GM23338 (cell line): Measurements from ENCODE around the gene RXRA. TPM values are rescaled to one million over a fixed set of nuclear protein-coding genes. Genes with fewer than 3 reads are reported as not detected.

ENCODE experiments used
- ATAC-seq: fragments of 200-7000 bp; cut with Tn5 transposase; 3 replicates; pipeline ENCODE4 v1.9.1; 2020
- DNase-seq: peaks from one replicate; pipeline ENCODE4 v3.0.0-alpha.2; 2015; ENCODE audit warnings: low spot score
- H2AFZ ChIP-seq: fragments of 200-600 bp; sonication (generic); 2 replicates; pipeline ENCODE4 v1.8.0; 2016; ENCODE audit warnings: antibody characterized with exemption, mild to moderate bottlenecking, moderate library complexity
- H3F3A ChIP-seq: fragments of 200-600 bp; sonication (generic); replicated peaks from 2 replicates; pipeline ENCODE4 v1.8.0; 2017; ENCODE audit warnings: antibody characterized with exemption, mixed run types, low read depth
- H3K27ac ChIP-seq: fragments of 200-600 bp; sonication (generic); 2 replicates; pipeline ENCODE4 v1.6.1; 2016; ENCODE audit warnings: low read depth
- H3K27me3 ChIP-seq: fragments of 200-600 bp; sonication (generic); 2 replicates; pipeline ENCODE4 v1.8.0; 2016; ENCODE audit warnings: mild to moderate bottlenecking, mixed run types, moderate library complexity; ENCODE audit not compliant: insufficient read depth
- H3K36me3 ChIP-seq: fragments of 200-600 bp; sonication (generic); 2 replicates; pipeline ENCODE4 v1.8.0; 2016; ENCODE audit warnings: mild to moderate bottlenecking; ENCODE audit not compliant: insufficient read depth
- H3K4me1 ChIP-seq: fragments of 200-600 bp; sonication (generic); 2 replicates; pipeline ENCODE4 v1.8.0; 2016; ENCODE audit warnings: mild to moderate bottlenecking, moderate library complexity; ENCODE audit not compliant: insufficient read depth
- H3K4me2 ChIP-seq: fragments of 200-600 bp; sonication (generic); 2 replicates; pipeline ENCODE4 v1.7.1; 2017; ENCODE audit warnings: mixed run types
- H3K4me3 ChIP-seq: fragments of 200-600 bp; sonication (generic); 2 replicates; pipeline ENCODE4 v1.6.1; 2016; ENCODE audit warnings: mixed run types
- H3K79me2 ChIP-seq: fragments of 200-600 bp; sonication (generic); replicated peaks from 2 replicates; pipeline ENCODE4 v1.8.0; 2017; ENCODE audit warnings: mild to moderate bottlenecking; ENCODE audit not compliant: insufficient read depth
- H3K9me2 ChIP-seq: fragments of 200-600 bp; sonication (generic); 2 replicates; pipeline ENCODE4 v1.8.0; 2017; ENCODE audit not compliant: insufficient read depth
- H4K20me1 ChIP-seq: fragments of 200-600 bp; sonication (generic); replicated peaks from 2 replicates; pipeline ENCODE4 v1.8.0; 2017; ENCODE audit warnings: mild to moderate bottlenecking; ENCODE audit not compliant: insufficient read depth
- H3K27ac Mint-ChIP-seq: 2 replicates; pipeline ENCODE4 v1.8.0; 2020; ENCODE audit warnings: inconsistent platforms, mild to moderate bottlenecking, moderate library complexity, mixed read lengths
- H3K27me3 Mint-ChIP-seq: 3 replicates; pipeline ENCODE4 v1.8.0; 2022; ENCODE audit warnings: low read depth, mild to moderate bottlenecking, moderate library complexity, mixed read lengths, inconsistent platforms; ENCODE audit not compliant: insufficient read depth, poor library complexity
- H3K36me3 Mint-ChIP-seq: 3 replicates; pipeline ENCODE4 v1.8.0; 2021; ENCODE audit warnings: low read depth, mild to moderate bottlenecking, inconsistent platforms, moderate library complexity, mixed read lengths
- H3K4me1 Mint-ChIP-seq: 3 replicates; pipeline ENCODE4 v1.8.0; 2020; ENCODE audit warnings: mild to moderate bottlenecking, inconsistent platforms, mixed read lengths
- H3K4me3 Mint-ChIP-seq: 3 replicates; pipeline ENCODE4 v1.8.0; 2021; ENCODE audit warnings: moderate library complexity, mild to moderate bottlenecking, inconsistent platforms, mixed read lengths
- H3K9me3 Mint-ChIP-seq: 3 replicates; pipeline ENCODE4 v1.8.0; 2020; ENCODE audit warnings: moderate library complexity, mild to moderate bottlenecking, inconsistent platforms, mixed read lengths
- CREB1 ChIP-seq: fragments of 250-450 bp; sonication (Bioruptor Pico); IDR thresholded peaks from 2 replicates; pipeline ENCODE4 v1.5.0; 2020; ENCODE audit warnings: low read depth, mild to moderate bottlenecking, moderate library complexity
- EZH2 ChIP-seq: fragments of 200-600 bp; sonication (generic); IDR thresholded peaks from one replicate; pipeline ENCODE4 v1.8.0; 2017; ENCODE audit warnings: antibody characterized with exemption, mild to moderate bottlenecking, low read depth; ENCODE audit not compliant: unreplicated experiment
- EZH2phosphoT487 ChIP-seq: fragments of 200-600 bp; sonication (generic); IDR thresholded peaks from one replicate; pipeline ENCODE4 v1.8.1; 2018; ENCODE audit warnings: antibody characterized with exemption; ENCODE audit not compliant: unreplicated experiment
- JUNB ChIP-seq: IDR thresholded peaks from one replicate; pipeline ENCODE4 v1.6.1; 2016; ENCODE audit warnings: antibody characterized with exemption; ENCODE audit not compliant: unreplicated experiment
- NANOG ChIP-seq: IDR thresholded peaks from 2 replicates; pipeline ENCODE4 v1.6.1; 2016; ENCODE audit warnings: antibody characterized with exemption, borderline replicate concordance
- POLR2AphosphoS5 ChIP-seq: IDR thresholded peaks from 2 replicates; pipeline ENCODE4 v1.6.1; 2016; ENCODE audit warnings: antibody characterized with exemption, low read depth
- STAT1 ChIP-seq: IDR thresholded peaks from one replicate; pipeline ENCODE4 v1.6.1; 2016; ENCODE audit warnings: antibody characterized with exemption; ENCODE audit not compliant: unreplicated experiment
- ZNF114 ChIP-seq: fragments of 250-450 bp; sonication (Bioruptor Pico); IDR thresholded peaks from 2 replicates; pipeline ENCODE4 v1.5.0; 2020; ENCODE audit warnings: mild to moderate bottlenecking, moderate library complexity
- ZNF331 ChIP-seq: fragments of 250-450 bp; sonication (Bioruptor Pico); IDR thresholded peaks from 2 replicates; pipeline ENCODE4 v1.5.0; 2020; ENCODE audit warnings: low read depth, mild to moderate bottlenecking, moderate library complexity
- polyA plus RNA-seq: library from polyadenylated mRNA; unstranded; fragments of >200 nt; fragmentation: Nextera tagmentation; extraction: Ambion mirVana; gene quantifications from 2 replicates; pipeline ENCODE4 v1.2.1, GENCODE V29; 2016
- total RNA-seq: library from RNA; depleted of rRNA; stranded (reverse); fragments of >200 nt; shearing (Covaris generic); gene quantifications from 2 replicates; pipeline ENCODE4 v1.2.3, GENCODE V29; 2014
- TF ChIP-seq, protein P1 (sequence below): fragments of 250-450 bp; sonication (Bioruptor Pico); IDR thresholded peaks from 2 replicates; pipeline ENCODE4 v1.5.0; 2020; ENCODE audit warnings: mild to moderate bottlenecking, moderate library complexity
- TF ChIP-seq, protein P2 (sequence below): IDR thresholded peaks from one replicate; pipeline ENCODE4 v1.6.1; 2018; ENCODE audit warnings: antibody characterized with exemption; ENCODE audit not compliant: unreplicated experiment
- TF ChIP-seq, protein P3 (sequence below): IDR thresholded peaks from 2 replicates; pipeline ENCODE4 v1.6.1; 2016; ENCODE audit warnings: antibody characterized with exemption
- TF ChIP-seq, protein P4 (sequence below), 2 experiments: fragments of 200-600 bp in 1 of 2; sonication (generic) in 1 of 2; conservative IDR thresholded peaks; 2 replicates each; pipeline versions ENCODE4 v1.5.1 to v1.6.1; 2016 to 2017; ENCODE audit warnings: antibody characterized with exemption in 2 of 2, low read depth in 2 of 2, mild to moderate bottlenecking in 2 of 2, moderate library complexity in 1 of 2

The RXRA gene
- total and polyA plus RNA-seq, 2 experiments from 2014 or later = 4.9 to 17.9 TPM

DNA sequence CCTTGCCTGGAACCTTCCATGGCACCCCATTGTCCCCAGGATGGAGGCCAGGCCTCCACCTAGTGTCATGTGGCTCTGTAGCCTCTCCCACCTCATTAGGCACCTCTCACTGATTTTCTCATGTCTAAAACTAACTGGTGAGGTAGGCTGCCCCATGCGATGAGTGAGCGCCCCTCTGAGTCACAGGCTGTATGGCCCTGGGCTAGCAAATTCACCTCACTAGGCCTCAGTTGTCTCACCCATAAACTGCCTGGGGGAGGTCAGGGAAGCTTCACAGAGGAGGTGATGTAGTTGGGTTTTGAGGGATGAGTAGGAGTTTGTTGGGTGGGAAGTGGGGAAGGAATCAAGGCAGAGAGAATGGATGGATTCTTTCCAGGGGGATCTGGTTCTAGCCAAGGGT lies 8.8 kb downstream of the RXRA start (continued):
- TF ChIP-seq, protein P1, sequence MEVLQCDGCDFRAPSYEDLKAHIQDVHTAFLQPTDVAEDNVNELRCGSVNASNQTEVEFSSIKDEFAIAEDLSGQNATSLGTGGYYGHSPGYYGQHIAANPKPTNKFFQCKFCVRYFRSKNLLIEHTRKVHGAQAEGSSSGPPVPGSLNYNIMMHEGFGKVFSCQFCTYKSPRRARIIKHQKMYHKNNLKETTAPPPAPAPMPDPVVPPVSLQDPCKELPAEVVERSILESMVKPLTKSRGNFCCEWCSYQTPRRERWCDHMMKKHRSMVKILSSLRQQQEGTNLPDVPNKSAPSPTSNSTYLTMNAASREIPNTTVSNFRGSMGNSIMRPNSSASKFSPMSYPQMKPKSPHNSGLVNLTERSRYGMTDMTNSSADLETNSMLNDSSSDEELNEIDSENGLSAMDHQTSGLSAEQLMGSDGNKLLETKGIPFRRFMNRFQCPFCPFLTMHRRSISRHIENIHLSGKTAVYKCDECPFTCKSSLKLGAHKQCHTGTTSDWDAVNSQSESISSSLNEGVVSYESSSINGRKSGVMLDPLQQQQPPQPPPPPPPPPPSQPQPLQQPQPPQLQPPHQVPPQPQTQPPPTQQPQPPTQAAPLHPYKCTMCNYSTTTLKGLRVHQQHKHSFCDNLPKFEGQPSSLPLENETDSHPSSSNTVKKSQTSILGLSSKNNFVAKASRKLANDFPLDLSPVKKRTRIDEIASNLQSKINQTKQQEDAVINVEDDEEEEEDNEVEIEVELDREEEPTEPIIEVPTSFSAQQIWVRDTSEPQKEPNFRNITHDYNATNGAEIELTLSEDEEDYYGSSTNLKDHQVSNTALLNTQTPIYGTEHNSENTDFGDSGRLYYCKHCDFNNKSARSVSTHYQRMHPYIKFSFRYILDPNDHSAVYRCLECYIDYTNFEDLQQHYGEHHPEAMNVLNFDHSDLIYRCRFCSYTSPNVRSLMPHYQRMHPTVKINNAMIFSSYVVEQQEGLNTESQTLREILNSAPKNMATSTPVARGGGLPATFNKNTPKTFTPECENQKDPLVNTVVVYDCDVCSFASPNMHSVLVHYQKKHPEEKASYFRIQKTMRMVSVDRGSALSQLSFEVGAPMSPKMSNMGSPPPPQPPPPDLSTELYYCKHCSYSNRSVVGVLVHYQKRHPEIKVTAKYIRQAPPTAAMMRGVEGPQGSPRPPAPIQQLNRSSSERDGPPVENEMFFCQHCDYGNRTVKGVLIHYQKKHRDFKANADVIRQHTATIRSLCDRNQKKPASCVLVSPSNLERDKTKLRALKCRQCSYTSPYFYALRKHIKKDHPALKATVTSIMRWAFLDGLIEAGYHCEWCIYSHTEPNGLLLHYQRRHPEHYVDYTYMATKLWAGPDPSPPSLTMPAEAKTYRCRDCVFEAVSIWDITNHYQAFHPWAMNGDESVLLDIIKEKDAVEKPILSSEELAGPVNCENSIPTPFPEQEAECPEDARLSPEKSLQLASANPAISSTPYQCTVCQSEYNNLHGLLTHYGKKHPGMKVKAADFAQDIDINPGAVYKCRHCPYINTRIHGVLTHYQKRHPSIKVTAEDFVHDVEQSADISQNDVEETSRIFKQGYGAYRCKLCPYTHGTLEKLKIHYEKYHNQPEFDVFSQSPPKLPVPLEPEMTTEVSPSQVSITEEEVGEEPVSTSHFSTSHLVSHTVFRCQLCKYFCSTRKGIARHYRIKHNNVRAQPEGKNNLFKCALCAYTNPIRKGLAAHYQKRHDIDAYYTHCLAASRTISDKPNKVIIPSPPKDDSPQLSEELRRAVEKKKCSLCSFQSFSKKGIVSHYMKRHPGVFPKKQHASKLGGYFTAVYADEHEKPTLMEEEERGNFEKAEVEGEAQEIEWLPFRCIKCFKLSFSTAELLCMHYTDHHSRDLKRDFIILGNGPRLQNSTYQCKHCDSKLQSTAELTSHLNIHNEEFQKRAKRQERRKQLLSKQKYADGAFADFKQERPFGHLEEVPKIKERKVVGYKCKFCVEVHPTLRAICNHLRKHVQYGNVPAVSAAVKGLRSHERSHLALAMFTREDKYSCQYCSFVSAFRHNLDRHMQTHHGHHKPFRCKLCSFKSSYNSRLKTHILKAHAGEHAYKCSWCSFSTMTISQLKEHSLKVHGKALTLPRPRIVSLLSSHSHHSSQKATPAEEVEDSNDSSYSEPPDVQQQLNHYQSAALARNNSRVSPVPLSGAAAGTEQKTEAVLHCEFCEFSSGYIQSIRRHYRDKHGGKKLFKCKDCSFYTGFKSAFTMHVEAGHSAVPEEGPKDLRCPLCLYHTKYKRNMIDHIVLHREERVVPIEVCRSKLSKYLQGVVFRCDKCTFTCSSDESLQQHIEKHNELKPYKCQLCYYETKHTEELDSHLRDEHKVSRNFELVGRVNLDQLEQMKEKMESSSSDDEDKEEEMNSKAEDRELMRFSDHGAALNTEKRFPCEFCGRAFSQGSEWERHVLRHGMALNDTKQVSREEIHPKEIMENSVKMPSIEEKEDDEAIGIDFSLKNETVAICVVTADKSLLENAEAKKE (CRISPR knock-in tag) = no peak
- TF ChIP-seq, protein P2, sequence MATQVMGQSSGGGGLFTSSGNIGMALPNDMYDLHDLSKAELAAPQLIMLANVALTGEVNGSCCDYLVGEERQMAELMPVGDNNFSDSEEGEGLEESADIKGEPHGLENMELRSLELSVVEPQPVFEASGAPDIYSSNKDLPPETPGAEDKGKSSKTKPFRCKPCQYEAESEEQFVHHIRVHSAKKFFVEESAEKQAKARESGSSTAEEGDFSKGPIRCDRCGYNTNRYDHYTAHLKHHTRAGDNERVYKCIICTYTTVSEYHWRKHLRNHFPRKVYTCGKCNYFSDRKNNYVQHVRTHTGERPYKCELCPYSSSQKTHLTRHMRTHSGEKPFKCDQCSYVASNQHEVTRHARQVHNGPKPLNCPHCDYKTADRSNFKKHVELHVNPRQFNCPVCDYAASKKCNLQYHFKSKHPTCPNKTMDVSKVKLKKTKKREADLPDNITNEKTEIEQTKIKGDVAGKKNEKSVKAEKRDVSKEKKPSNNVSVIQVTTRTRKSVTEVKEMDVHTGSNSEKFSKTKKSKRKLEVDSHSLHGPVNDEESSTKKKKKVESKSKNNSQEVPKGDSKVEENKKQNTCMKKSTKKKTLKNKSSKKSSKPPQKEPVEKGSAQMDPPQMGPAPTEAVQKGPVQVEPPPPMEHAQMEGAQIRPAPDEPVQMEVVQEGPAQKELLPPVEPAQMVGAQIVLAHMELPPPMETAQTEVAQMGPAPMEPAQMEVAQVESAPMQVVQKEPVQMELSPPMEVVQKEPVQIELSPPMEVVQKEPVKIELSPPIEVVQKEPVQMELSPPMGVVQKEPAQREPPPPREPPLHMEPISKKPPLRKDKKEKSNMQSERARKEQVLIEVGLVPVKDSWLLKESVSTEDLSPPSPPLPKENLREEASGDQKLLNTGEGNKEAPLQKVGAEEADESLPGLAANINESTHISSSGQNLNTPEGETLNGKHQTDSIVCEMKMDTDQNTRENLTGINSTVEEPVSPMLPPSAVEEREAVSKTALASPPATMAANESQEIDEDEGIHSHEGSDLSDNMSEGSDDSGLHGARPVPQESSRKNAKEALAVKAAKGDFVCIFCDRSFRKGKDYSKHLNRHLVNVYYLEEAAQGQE = no peak
- no peak for TF ChIP-seq EZH2

DNA sequence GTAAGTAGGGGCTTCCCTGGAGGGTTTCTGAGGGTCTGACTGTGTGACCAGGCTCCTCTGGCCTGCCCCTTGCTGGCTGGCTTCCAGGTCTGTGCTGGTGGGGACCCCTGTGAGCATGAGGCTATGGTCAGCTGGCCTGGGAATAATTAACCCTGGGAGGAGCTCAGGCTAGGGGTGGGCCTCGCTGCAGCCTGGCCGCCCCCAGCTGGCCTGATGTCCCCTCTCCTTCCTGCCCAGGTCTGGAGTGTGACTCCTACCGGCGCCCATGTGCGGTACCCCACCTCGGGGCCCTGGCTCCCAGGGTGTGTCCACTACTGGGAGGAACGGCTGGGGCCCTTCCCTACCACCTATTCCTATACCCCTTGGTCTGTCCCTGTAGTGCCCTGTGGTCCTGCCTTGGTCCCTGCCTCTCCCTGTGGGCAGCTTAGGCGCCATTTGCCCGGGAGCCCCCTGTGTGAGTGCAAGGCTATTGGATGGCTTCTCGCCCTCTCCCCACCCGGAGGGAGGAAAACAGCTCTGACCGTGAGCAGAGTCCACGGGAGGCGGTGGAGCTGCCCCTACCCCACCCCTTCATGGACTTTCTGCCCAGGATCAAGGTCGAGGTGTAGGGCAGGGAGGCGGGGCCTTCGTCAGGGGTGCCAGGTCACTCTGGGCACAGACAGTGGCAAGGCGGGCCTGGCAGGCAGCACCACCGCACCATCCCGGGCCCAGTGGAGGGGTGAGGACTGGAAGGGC lies 9.4 kb downstream of the RXRA start:
- no peaks in the 10 kb centered on the region for H3K9me2 ChIP-seq
- peaks cover 3% of the 10 kb centered on the region for H3K27me3 Mint-ChIP-seq
- TF ChIP-seq JUNB (no peak), NANOG (no peak), EZH2phosphoT487 (no peak), ZNF331 (CRISPR knock-in tag) (no peak), STAT1 (no peak), ZNF114 (CRISPR knock-in tag) (no peak), CREB1 (CRISPR knock-in tag) (no peak), POLR2AphosphoS5 (no peak), EZH2 (no peak)
- TF ChIP-seq, protein P3, sequence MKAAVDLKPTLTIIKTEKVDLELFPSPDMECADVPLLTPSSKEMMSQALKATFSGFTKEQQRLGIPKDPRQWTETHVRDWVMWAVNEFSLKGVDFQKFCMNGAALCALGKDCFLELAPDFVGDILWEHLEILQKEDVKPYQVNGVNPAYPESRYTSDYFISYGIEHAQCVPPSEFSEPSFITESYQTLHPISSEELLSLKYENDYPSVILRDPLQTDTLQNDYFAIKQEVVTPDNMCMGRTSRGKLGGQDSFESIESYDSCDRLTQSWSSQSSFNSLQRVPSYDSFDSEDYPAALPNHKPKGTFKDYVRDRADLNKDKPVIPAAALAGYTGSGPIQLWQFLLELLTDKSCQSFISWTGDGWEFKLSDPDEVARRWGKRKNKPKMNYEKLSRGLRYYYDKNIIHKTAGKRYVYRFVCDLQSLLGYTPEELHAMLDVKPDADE = no peak
- TF ChIP-seq, protein P4, sequence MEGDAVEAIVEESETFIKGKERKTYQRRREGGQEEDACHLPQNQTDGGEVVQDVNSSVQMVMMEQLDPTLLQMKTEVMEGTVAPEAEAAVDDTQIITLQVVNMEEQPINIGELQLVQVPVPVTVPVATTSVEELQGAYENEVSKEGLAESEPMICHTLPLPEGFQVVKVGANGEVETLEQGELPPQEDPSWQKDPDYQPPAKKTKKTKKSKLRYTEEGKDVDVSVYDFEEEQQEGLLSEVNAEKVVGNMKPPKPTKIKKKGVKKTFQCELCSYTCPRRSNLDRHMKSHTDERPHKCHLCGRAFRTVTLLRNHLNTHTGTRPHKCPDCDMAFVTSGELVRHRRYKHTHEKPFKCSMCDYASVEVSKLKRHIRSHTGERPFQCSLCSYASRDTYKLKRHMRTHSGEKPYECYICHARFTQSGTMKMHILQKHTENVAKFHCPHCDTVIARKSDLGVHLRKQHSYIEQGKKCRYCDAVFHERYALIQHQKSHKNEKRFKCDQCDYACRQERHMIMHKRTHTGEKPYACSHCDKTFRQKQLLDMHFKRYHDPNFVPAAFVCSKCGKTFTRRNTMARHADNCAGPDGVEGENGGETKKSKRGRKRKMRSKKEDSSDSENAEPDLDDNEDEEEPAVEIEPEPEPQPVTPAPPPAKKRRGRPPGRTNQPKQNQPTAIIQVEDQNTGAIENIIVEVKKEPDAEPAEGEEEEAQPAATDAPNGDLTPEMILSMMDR (conservative IDR thresholded peaks at IDR 0.05; ENCODE audit: low read depth in 2 of 2) = no peak

More for the DNA sequence above, 9.4 kb downstream of the RXRA start:
- Histone ChIP-seq H3K36me3 (no peaks in the 10 kb centered on the region), H3K4me3 (no peak overlapping the region), H3K27me3 (no peaks in the 10 kb centered on the region), H3K4me2 (no peak overlapping the region), H3F3A (no peaks in the 10 kb centered on the region), H3K27ac (no peak overlapping the region), H3K79me2 (peaks cover 81% of the 10 kb centered on the region), H4K20me1 (0 out of 2 replicates have a peak, but pooled peaks cover 10% of the 10 kb centered on the region), H2AFZ (no peak overlapping the region), H3K4me1 (no peaks in the 10 kb centered on the region)
- no peak for DNase-seq
- Mint-ChIP-seq H3K4me3 (no peak overlapping the region), H3K4me1 (peaks cover 9% of the 10 kb centered on the region), H3K27ac (no peak overlapping the region), H3K36me3 (no peaks in the 10 kb centered on the region), H3K9me3 (no peaks in the 10 kb centered on the region)
- no peak for ATAC-seq
